ENCODE measurements around the gene UNC79. TPM values are rescaled to one million over a fixed set of nuclear protein-coding genes. Genes with fewer than 3 reads are reported as not detected.

UNC79 gene
- total and polyA plus RNA-seq, 10 of the 15 experiments (the other 5 are each of a cell fraction or from before 2014, with no cell fraction given) = 0.04 to 0.29 (median 0.14) TPM

DNA sequence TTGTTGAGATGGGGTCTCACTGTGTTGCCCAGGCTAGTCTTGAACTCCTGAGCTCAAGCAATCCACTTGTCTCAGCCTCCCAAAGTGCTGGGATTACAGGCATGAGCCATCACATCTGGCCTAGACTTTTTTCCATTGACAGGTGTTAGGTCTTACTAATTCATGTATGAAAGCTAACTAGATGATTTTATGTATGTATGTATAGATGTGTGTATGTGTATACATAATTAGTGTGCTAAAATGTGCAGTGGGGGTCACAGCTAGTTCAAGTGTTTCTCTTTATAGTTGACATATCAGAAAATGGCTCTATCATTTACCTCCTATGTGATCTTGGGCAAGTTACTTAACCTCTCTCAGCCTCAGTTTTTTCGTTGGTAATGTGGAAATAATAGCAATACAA is 23.5 kb downstream of the UNC79 start:
- H3K4me1 ChIP-seq (ENCODE audit: control insufficient read depth, insufficient read depth, low read length) = peaks cover 5% of the 10 kb centered on the region; the same call in 1 of the 2 replicates
- no peak overlapping the region for H3K4me2 ChIP-seq (ENCODE audit: control insufficient read depth, insufficient read depth)
- WGBS (ENCODE audit: insufficient coverage, insufficient replicate concordance, low lambda C conversion rate, missing lambda C conversion rate) = 0% methylated on average over 1 of the region's 1 CpG
- intact Hi-C loops (cut with micrococcal nuclease; ENCODE audit: unreplicated experiment) = no loop called here
- FAIRE-seq (no peak), DNase-seq (ENCODE audit: low read depth, low spot score) (no peak), ATAC-seq (no peak)
- BruUV-seq (replicated peaks) = no TSS peak
- TF ChIP-seq STAT3 (IDR thresholded peaks at IDR 0.05; ENCODE audit: low read depth, low read length) (no peak), NBN (IDR thresholded peaks at IDR 0.05) (no peak), CHD1 (IDR thresholded peaks at IDR 0.05; ENCODE audit: low read depth, low read length) (no peak), MTA3 (IDR thresholded peaks at IDR 0.05; ENCODE audit: borderline replicate concordance, low read length) (no peak), HDAC2 (IDR thresholded peaks at IDR 0.05) (no peak)
- TF ChIP-seq, protein P1, sequence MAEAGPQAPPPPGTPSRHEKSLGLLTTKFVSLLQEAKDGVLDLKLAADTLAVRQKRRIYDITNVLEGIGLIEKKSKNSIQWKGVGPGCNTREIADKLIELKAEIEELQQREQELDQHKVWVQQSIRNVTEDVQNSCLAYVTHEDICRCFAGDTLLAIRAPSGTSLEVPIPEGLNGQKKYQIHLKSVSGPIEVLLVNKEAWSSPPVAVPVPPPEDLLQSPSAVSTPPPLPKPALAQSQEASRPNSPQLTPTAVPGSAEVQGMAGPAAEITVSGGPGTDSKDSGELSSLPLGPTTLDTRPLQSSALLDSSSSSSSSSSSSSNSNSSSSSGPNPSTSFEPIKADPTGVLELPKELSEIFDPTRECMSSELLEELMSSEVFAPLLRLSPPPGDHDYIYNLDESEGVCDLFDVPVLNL (IDR thresholded peaks at IDR 0.05; ENCODE audit: low read depth, low read length) = no peak
- TF ChIP-seq, protein P2, sequence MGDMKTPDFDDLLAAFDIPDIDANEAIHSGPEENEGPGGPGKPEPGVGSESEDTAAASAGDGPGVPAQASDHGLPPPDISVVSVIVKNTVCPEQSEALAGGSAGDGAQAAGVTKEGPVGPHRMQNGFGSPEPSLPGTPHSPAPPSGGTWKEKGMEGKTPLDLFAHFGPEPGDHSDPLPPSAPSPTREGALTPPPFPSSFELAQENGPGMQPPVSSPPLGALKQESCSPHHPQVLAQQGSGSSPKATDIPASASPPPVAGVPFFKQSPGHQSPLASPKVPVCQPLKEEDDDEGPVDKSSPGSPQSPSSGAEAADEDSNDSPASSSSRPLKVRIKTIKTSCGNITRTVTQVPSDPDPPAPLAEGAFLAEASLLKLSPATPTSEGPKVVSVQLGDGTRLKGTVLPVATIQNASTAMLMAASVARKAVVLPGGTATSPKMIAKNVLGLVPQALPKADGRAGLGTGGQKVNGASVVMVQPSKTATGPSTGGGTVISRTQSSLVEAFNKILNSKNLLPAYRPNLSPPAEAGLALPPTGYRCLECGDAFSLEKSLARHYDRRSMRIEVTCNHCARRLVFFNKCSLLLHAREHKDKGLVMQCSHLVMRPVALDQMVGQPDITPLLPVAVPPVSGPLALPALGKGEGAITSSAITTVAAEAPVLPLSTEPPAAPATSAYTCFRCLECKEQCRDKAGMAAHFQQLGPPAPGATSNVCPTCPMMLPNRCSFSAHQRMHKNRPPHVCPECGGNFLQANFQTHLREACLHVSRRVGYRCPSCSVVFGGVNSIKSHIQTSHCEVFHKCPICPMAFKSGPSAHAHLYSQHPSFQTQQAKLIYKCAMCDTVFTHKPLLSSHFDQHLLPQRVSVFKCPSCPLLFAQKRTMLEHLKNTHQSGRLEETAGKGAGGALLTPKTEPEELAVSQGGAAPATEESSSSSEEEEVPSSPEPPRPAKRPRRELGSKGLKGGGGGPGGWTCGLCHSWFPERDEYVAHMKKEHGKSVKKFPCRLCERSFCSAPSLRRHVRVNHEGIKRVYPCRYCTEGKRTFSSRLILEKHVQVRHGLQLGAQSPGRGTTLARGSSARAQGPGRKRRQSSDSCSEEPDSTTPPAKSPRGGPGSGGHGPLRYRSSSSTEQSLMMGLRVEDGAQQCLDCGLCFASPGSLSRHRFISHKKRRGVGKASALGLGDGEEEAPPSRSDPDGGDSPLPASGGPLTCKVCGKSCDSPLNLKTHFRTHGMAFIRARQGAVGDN (IDR thresholded peaks at IDR 0.05) = no peak
- H3K9me3 ChIP-seq (replicated peaks; ENCODE audit: control insufficient read depth, insufficient read depth, low read length) = no peaks in the 10 kb centered on the region; the same call in 2 of the 3 replicates
- H3K27me3 ChIP-seq (replicated peaks in 1 of 2; ENCODE audit: control insufficient read depth in 2 of 2, insufficient read depth in 2 of 2, low read length in 1 of 2) = no peaks in the 10 kb centered on the region; a peak in 1 of 4 replicates
- H3K27ac ChIP-seq (ENCODE audit: control insufficient read depth, insufficient read depth) = no peak overlapping the region
- H2AFZ ChIP-seq (ENCODE audit: control insufficient read depth, low read depth, low read length) = no peak overlapping the region
- H3K36me3 ChIP-seq (ENCODE audit: control insufficient read depth in 2 of 2, insufficient read depth in 2 of 2, low read length in 1 of 2) = no peaks in the 10 kb centered on the region
- ChIA-PET CTCF (interaction anchor here (1.0 kb wide), 1 partner anchor 42 kb away, joined by 3 read pairs; no protein-coding TSS in a partner anchor), POLR2A (no interaction called here), RAD21 (ENCODE audit: unreplicated experiment) (no interaction called here), SMC1A (ENCODE audit: uncharacterized antibody, unreplicated experiment) (no interaction called here)
- in situ Hi-C loops (cut with MboI) = no loop called here
- H3K4me3 ChIP-seq = no peak overlapping the region
- no peaks in the 10 kb centered on the region for H3K79me2 ChIP-seq (ENCODE audit: control insufficient read depth, insufficient read depth, low read length)
- H3K9ac ChIP-seq (ENCODE audit: control insufficient read depth, insufficient read depth, low read length) = no peak overlapping the region
- H4K20me1 ChIP-seq (ENCODE audit: control insufficient read depth, insufficient read depth) = no peaks in the 10 kb centered on the region
